OCI-M2 (cell line): ENCODE measurements around the gene CDH4.
"Not testable (repeated sequence)": the region's sequence is repeated elsewhere in the genome, so short reads cannot be mapped to it uniquely, and the experiment has no call there.

Source experiments
- DNase-seq: peaks from one replicate; lab custom pipeline; 2025; ENCODE audit not compliant: unreplicated experiment; lab: John Stamatoyannopoulos, UW

Gene CDH4

GRCh38 chr20:61944967-61945366 is 692.9 kb downstream of the CDH4 start:
- DNase-seq: not testable (repeated sequence)

GRCh38 chr20:61945495-61945894 is 693.4 kb downstream of the CDH4 start:
- not testable (repeated sequence) for DNase-seq

- not testable (repeated sequence) for DNase-seq
These were observed 696.0 kb downstream of the CDH4 start for GRCh38 chr20:61948056-61948455.

- no peak for DNase-seq
These were observed 696.7 kb downstream of the CDH4 start for GRCh38 chr20:61948586-61949362.

- DNase-seq: no peak
These were observed 697.3 kb downstream of the CDH4 start for GRCh38 chr20:61949363-61949713.

- no peak for DNase-seq
These were observed 697.9 kb downstream of the CDH4 start for GRCh38 chr20:61949714-61950640.

GRCh38 chr20:61950641-61951071 is 698.6 kb downstream of the CDH4 start:
- DNase-seq: no peak

GRCh38 chr20:61951695-61952533 is 699.9 kb downstream of the CDH4 start:
- no peak for DNase-seq

- no peak for DNase-seq
These were observed 701.3 kb downstream of the CDH4 start for GRCh38 chr20:61953037-61954021.

- no peak for DNase-seq
These were observed 702.4 kb downstream of the CDH4 start for GRCh38 chr20:61954276-61955021.

GRCh38 chr20:61955668-61956395 is 703.8 kb downstream of the CDH4 start:
- no peak for DNase-seq

GRCh38 chr20:61956396-61957342 is 704.6 kb downstream of the CDH4 start:
- no peak for DNase-seq

- no peak for DNase-seq
These were observed 706.1 kb downstream of the CDH4 start for GRCh38 chr20:61957961-61958715.

GRCh38 chr20:61958773-61959700 is 707.0 kb downstream of the CDH4 start:
- DNase-seq: no peak

- no peak for DNase-seq
These were observed 708.8 kb downstream of the CDH4 start for GRCh38 chr20:61960836-61961235.

- DNase-seq: no peak
These were observed 711.1 kb downstream of the CDH4 start for GRCh38 chr20:61963149-61963548.
